KMS-11 (cell line): ENCODE data around the gene FAF2.

ENCODE experiments used
- H2AFZ ChIP-seq: fragments of 200-600 bp; sonication (generic); 2 replicates; pipeline ENCODE4 v1.6.1; 2016; ENCODE audit warnings: antibody characterized with exemption, mixed run types, low read depth
- H3K27ac ChIP-seq: fragments of 200-600 bp; sonication (generic); 2 replicates; pipeline ENCODE4 v1.6.1; 2016; ENCODE audit warnings: mild to moderate bottlenecking, mixed run types
- H3K27me3 ChIP-seq: fragments of 200-600 bp; sonication (generic); 2 replicates; pipeline ENCODE4 v1.6.1; 2017; ENCODE audit warnings: mild to moderate bottlenecking, low read depth, mixed run types, moderate library complexity; ENCODE audit not compliant: insufficient read depth
- H3K36me3 ChIP-seq: fragments of 200-600 bp; sonication (generic); 2 replicates; pipeline ENCODE4 v1.6.1; 2017; ENCODE audit warnings: mild to moderate bottlenecking, mixed run types; ENCODE audit not compliant: insufficient read depth
- H3K4me1 ChIP-seq: fragments of 200-600 bp; sonication (generic); 2 replicates; pipeline ENCODE4 v1.6.1; 2016; ENCODE audit warnings: mild to moderate bottlenecking, low read depth, mixed run types; ENCODE audit not compliant: poor library complexity, severe bottlenecking
- H3K4me2 ChIP-seq: fragments of 200-600 bp; sonication (generic); 2 replicates; pipeline ENCODE4 v1.7.0; 2016; ENCODE audit warnings: mild to moderate bottlenecking, mixed run types
- H3K4me3 ChIP-seq: fragments of 200-600 bp; sonication (generic); IDR thresholded peaks from 2 replicates; pipeline ENCODE4 v1.6.1; 2017; ENCODE audit warnings: low read depth, low read length, mixed read lengths; ENCODE audit not compliant: insufficient read depth
- H3K79me2 ChIP-seq: fragments of 200-600 bp; sonication (generic); 2 replicates; pipeline ENCODE4 v1.6.1; 2016; ENCODE audit warnings: low read depth, mixed run types; ENCODE audit not compliant: insufficient read depth
- H3K9ac ChIP-seq: fragments of 200-600 bp; sonication (generic); 2 replicates; pipeline ENCODE4 v1.6.1; 2016; ENCODE audit warnings: mild to moderate bottlenecking, mixed run types
- H4K20me1 ChIP-seq: fragments of 200-600 bp; sonication (generic); 2 replicates; pipeline ENCODE4 v1.6.1; 2016; ENCODE audit warnings: mild to moderate bottlenecking, mixed run types; ENCODE audit not compliant: insufficient read depth
- CTCF ChIP-seq: fragments of 200-600 bp; sonication (generic); conservative IDR thresholded peaks from 2 replicates; pipeline ENCODE4 v1.6.1; 2017; ENCODE audit warnings: low read depth, mild to moderate bottlenecking, antibody characterized with exemption, low read length, moderate library complexity, mixed read lengths

The FAF2 gene

DNA sequence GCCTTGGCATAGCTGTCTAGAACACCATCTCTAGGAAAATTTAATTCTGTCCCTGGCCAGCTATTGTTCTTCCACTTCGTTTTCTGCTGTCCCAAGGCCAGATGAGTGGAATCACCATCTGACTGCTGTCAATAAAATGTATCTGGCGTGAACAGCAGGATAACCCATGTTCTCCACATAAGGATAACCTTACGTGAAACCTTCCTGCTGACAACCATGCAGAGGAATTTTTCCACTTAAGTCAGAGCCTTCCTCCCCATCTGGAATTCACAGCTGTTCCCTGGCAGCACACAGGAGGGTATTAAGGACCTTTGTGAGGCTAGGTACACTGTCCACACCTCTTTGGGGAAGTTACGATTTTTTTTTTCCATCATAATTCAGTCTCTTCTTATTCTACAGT is 60.4 kb downstream of the FAF2 start:
- H4K20me1 ChIP-seq = no peaks in the 10 kb centered on the region
- H3K4me1 ChIP-seq = no peaks in the 10 kb centered on the region
- H3K4me3 ChIP-seq = no peak overlapping the region
- H2AFZ ChIP-seq = no peak overlapping the region
- no peaks in the 10 kb centered on the region for H3K79me2 ChIP-seq
- no peak overlapping the region for H3K27ac ChIP-seq
- TF ChIP-seq CTCF = no peak
- no peak overlapping the region for H3K4me2 ChIP-seq
- no peak overlapping the region for H3K9ac ChIP-seq
- H3K36me3 ChIP-seq = no peaks in the 10 kb centered on the region
- no peaks in the 10 kb centered on the region for H3K27me3 ChIP-seq

GRCh38 chr5:176513788-176514187 is 65.6 kb downstream of the FAF2 start:
- no peaks in the 10 kb centered on the region for H3K27me3 ChIP-seq
- H3K27ac ChIP-seq = no peak overlapping the region
- no peaks in the 10 kb centered on the region for H3K36me3 ChIP-seq
- H4K20me1 ChIP-seq = no peaks in the 10 kb centered on the region
- H3K4me3 ChIP-seq = no peak overlapping the region
- no peak overlapping the region for H3K9ac ChIP-seq
- no peaks in the 10 kb centered on the region for H3K79me2 ChIP-seq
- no peak for TF ChIP-seq CTCF
- no peaks in the 10 kb centered on the region for H3K4me1 ChIP-seq
- H2AFZ ChIP-seq = no peak overlapping the region
- H3K4me2 ChIP-seq = no peak overlapping the region

- H3K4me1 ChIP-seq = no peaks in the 10 kb centered on the region
- no peak overlapping the region for H3K9ac ChIP-seq
- H3K36me3 ChIP-seq = no peaks in the 10 kb centered on the region
- no peaks in the 10 kb centered on the region for H3K27me3 ChIP-seq
- no peaks in the 10 kb centered on the region for H3K79me2 ChIP-seq
- no peak for TF ChIP-seq CTCF
- no peak overlapping the region for H3K4me2 ChIP-seq
- no peaks in the 10 kb centered on the region for H4K20me1 ChIP-seq
- no peak overlapping the region for H3K4me3 ChIP-seq
- H2AFZ ChIP-seq = no peak overlapping the region
- no peak overlapping the region for H3K27ac ChIP-seq
Observed at GRCh38 chr5:176514244-176514950, 66.2 kb downstream of the FAF2 start.

DNA sequence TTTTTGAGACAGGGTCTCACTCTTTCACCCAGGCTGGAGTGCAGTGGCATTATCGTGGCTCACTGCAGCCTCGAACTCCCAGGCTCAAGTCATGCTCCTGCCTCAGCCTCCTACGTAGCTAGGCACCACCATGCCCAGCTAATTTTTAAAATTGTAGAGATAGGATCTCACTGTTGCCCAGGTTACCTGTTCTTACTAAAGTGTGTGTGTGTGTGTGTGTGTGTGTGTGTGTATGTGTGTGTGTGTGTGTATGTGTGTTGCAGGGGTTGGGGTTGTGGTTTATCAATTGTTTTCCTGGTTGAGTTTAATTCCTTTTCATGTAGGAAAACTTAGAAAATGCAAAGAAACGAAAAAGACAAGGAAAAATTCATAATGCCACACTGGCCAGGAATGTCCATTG is 67.2 kb downstream of the FAF2 start:
- TF ChIP-seq CTCF = no peak
- H3K79me2 ChIP-seq = no peaks in the 10 kb centered on the region
- H4K20me1 ChIP-seq = no peaks in the 10 kb centered on the region

More for the DNA sequence above, 67.2 kb downstream of the FAF2 start:
- no peak overlapping the region for H3K4me3 ChIP-seq
- no peak overlapping the region for H3K4me2 ChIP-seq
- H3K27ac ChIP-seq = no peak overlapping the region
- no peak overlapping the region for H3K9ac ChIP-seq
- H3K27me3 ChIP-seq = no peaks in the 10 kb centered on the region
- H2AFZ ChIP-seq = no peak overlapping the region
- H3K36me3 ChIP-seq = no peaks in the 10 kb centered on the region
- no peaks in the 10 kb centered on the region for H3K4me1 ChIP-seq
